Measurements from ENCODE around the gene ZNF684.

The ZNF684 gene

GRCh38 chr1:40575336-40575735 lies 43.9 kb downstream of the ZNF684 start:
- no peak for DNase-seq

- no peak for DNase-seq
Observed at GRCh38 chr1:40582116-40582515, 50.7 kb downstream of the ZNF684 start.

- DNase-seq: no peak
Observed at GRCh38 chr1:40583980-40584379, 52.5 kb downstream of the ZNF684 start.

- no peak for DNase-seq
Observed at GRCh38 chr1:40588586-40588985, 57.1 kb downstream of the ZNF684 start.

GRCh38 chr1:40592107-40592803 lies 60.8 kb downstream of the ZNF684 start:
- no peak for DNase-seq

- no peak for DNase-seq
Observed at GRCh38 chr1:40593449-40594186, 62.2 kb downstream of the ZNF684 start.

GRCh38 chr1:40594187-40594531 lies 62.7 kb downstream of the ZNF684 start:
- no peak for DNase-seq

GRCh38 chr1:40595623-40596022 lies 64.2 kb downstream of the ZNF684 start:
- DNase-seq: no peak
